GM12878 (cell line): ENCODE results near the gene GAPDHS. TPM values are rescaled to one million over a fixed set of nuclear protein-coding genes. Genes with fewer than 3 reads are reported as not detected.

Experiments
- ATAC-seq: fragments of 200-7000 bp; cut with Tn5 transposase; 3 replicates; pipeline ENCODE4 v1.9.1; 2020; ENCODE audit warnings: mild to moderate bottlenecking, moderate library complexity
- BruUV-seq: library from RNA; stranded (reverse); fragments of 400-500 nt; replicated peaks from 2 replicates; lab custom pipeline; 2021; lab: Mats Ljungman, UMichigan
- CTCF ChIA-PET: fragments of 300-600 bp; sonication (Branson Sonifier 250); formaldehyde crosslinking; extraction: SDS; loops from one replicate; lab custom pipeline; 2021; ENCODE audit warnings: inconsistent platforms; lab: Yijun Ruan, JAX
- POLR2A ChIA-PET: fragments of 350-600 bp; formaldehyde crosslinking; extraction: SDS; loops from one replicate; lab custom pipeline; 2021; ENCODE audit warnings: inconsistent platforms; lab: Charles Lee
- RAD21 ChIA-PET: fragments of 300-600 bp; sonication (Branson Sonifier 250); formaldehyde crosslinking; loops from one replicate; lab custom pipeline; 2023; ENCODE audit warnings: antibody characterized with exemption; ENCODE audit not compliant: unreplicated experiment; lab: Charles Lee
- SMC1A ChIA-PET: fragments of 300-600 bp; sonication (Branson Sonifier 250); formaldehyde crosslinking; loops from one replicate; lab custom pipeline; 2023; ENCODE audit not compliant: unreplicated experiment, uncharacterized antibody; lab: Charles Lee
- DNase-seq: peaks from one replicate; pipeline ENCODE4 v3.0.0-alpha.2; 2011; ENCODE audit warnings: low read depth, low spot score
- FAIRE-seq: peaks from 3 replicates; lab custom pipeline; 2011; peaks lifted over from hg19 to GRCh38; lab: Jason Lieb, UNC
- H2AFZ ChIP-seq: 2 replicates; pipeline ENCODE4 v1.6.0; 2011; ENCODE audit warnings: low read depth, low read length, control low read depth; ENCODE audit not compliant: control insufficient read depth
- H3K27ac ChIP-seq: 2 replicates; pipeline ENCODE4 v1.5.1; 2011; ENCODE audit warnings: control low read depth; ENCODE audit not compliant: control insufficient read depth, insufficient read depth
- H3K27me3 ChIP-seq, 2 experiments: replicated peaks in 1 of 2; 2 replicates each; pipeline versions ENCODE4 v1.6.0 to v1.6.1; 2011; ENCODE audit warnings: low read length in 1 of 2; ENCODE audit not compliant: control insufficient read depth in 2 of 2, insufficient read depth in 2 of 2
- H3K36me3 ChIP-seq, 2 experiments: 2 replicates each; pipeline ENCODE4 v1.5.1; 2011; ENCODE audit warnings: low read length in 1 of 2; ENCODE audit not compliant: control insufficient read depth in 2 of 2, insufficient read depth in 2 of 2
- H3K4me1 ChIP-seq: 2 replicates; pipeline ENCODE4 v1.6.1; 2011; ENCODE audit warnings: mild to moderate bottlenecking, low read length, moderate library complexity, mixed read lengths; ENCODE audit not compliant: control insufficient read depth, insufficient read depth
- H3K4me2 ChIP-seq: 2 replicates; pipeline ENCODE4 v1.6.0; 2011; ENCODE audit warnings: control low read depth; ENCODE audit not compliant: control insufficient read depth, insufficient read depth
- H3K4me3 ChIP-seq: fragments of 200-600 bp; sonication (generic); 2 replicates; pipeline ENCODE4 v1.5.1; 2016
- H3K79me2 ChIP-seq: 2 replicates; pipeline ENCODE4 v1.6.0; 2011; ENCODE audit warnings: low read length; ENCODE audit not compliant: control insufficient read depth, insufficient read depth
- H3K9ac ChIP-seq: 2 replicates; pipeline ENCODE4 v1.8.0; 2011; ENCODE audit warnings: low read length, control low read depth, mixed read lengths; ENCODE audit not compliant: control insufficient read depth, insufficient read depth
- H3K9me3 ChIP-seq: replicated peaks from 3 replicates; pipeline ENCODE4 v1.5.1; 2011; ENCODE audit warnings: mild to moderate bottlenecking, low read length; ENCODE audit not compliant: control insufficient read depth, insufficient read depth
- H4K20me1 ChIP-seq: 2 replicates; pipeline ENCODE4 v1.6.0; 2011; ENCODE audit not compliant: control insufficient read depth, insufficient read depth
- BCL11A ChIP-seq: IDR thresholded peaks from 2 replicates; pipeline ENCODE4 v1.6.1; 2011; ENCODE audit warnings: low read depth, low read length
- BHLHE40 ChIP-seq, 2 experiments: fragments of 450-650 bp in 1 of 2; IDR thresholded peaks; 2 replicates each; pipeline ENCODE4 v1.6.1; 2011 to 2017; ENCODE audit warnings: low read depth in 2 of 2, borderline replicate concordance in 1 of 2, improper control_type of control experiment in 1 of 2, low read length in 1 of 2, mild to moderate bottlenecking in 1 of 2
- CHD4 ChIP-seq: fragments of 200-600 bp; sonication (generic); IDR thresholded peaks from 2 replicates; pipeline ENCODE4 v1.6.1; 2016; ENCODE audit warnings: mild to moderate bottlenecking
- JUND ChIP-seq: IDR thresholded peaks from 2 replicates; pipeline ENCODE4 v1.6.1; 2012; ENCODE audit warnings: low read depth, mild to moderate bottlenecking, low read length, improper control_type of control experiment, moderate library complexity
- KAT2A ChIP-seq: conservative IDR thresholded peaks from 2 replicates; pipeline ENCODE4 v1.6.1; 2011; ENCODE audit warnings: low read depth, low read length; ENCODE audit not compliant: control insufficient read depth
- MEF2A ChIP-seq: IDR thresholded peaks from 2 replicates; pipeline ENCODE4 v1.6.1; 2011; ENCODE audit warnings: low read depth, mild to moderate bottlenecking, low read length, moderate library complexity; ENCODE audit not compliant: insufficient read depth
- NR2C2 ChIP-seq: IDR thresholded peaks from 2 replicates; pipeline ENCODE4 v1.6.1; 2011; ENCODE audit warnings: borderline replicate concordance, low read depth; ENCODE audit not compliant: control insufficient read depth, insufficient read length
- NR2F1 ChIP-seq: fragments of 450-650 bp; conservative IDR thresholded peaks from 2 replicates; pipeline ENCODE4 v1.6.1; 2017; ENCODE audit warnings: mild to moderate bottlenecking
- POLR2AphosphoS5 ChIP-seq: IDR thresholded peaks from 2 replicates; pipeline ENCODE4 v1.6.1; 2011; ENCODE audit warnings: mild to moderate bottlenecking, low read length, inconsistent platforms
- RBBP5 ChIP-seq: fragments of 200-600 bp; sonication (generic); conservative IDR thresholded peaks from 2 replicates; pipeline ENCODE4 v1.6.1; 2016
- RCOR1 ChIP-seq: conservative IDR thresholded peaks from 2 replicates; pipeline ENCODE4 v1.6.1; 2012; ENCODE audit warnings: low read depth, low read length, improper control_type of control experiment
- SMAD1 ChIP-seq: fragments of 450-650 bp; IDR thresholded peaks from 2 replicates; pipeline ENCODE4 v1.6.1; 2018; ENCODE audit warnings: mild to moderate bottlenecking, low read depth; ENCODE audit not compliant: partially characterized antibody
- SMC3 ChIP-seq: IDR thresholded peaks from 2 replicates; pipeline ENCODE4 v1.6.1; 2011; ENCODE audit warnings: low read length, improper control_type of control experiment, borderline replicate concordance
- STAT3 ChIP-seq: IDR thresholded peaks from 2 replicates; pipeline ENCODE4 v1.6.1; 2011; ENCODE audit warnings: low read depth, low read length, improper control_type of control experiment
- TAF1 ChIP-seq: IDR thresholded peaks from 2 replicates; pipeline ENCODE4 v1.6.1; 2011; ENCODE audit warnings: mild to moderate bottlenecking, low read depth, low read length, borderline replicate concordance
- ZNF217 ChIP-seq: fragments of 450-650 bp; IDR thresholded peaks from 2 replicates; pipeline ENCODE4 v1.6.1; 2017; ENCODE audit warnings: antibody characterized with exemption, mild to moderate bottlenecking
- ZZZ3 ChIP-seq: IDR thresholded peaks from 2 replicates; pipeline ENCODE4 v1.6.1; 2011; ENCODE audit warnings: low read depth; ENCODE audit not compliant: control insufficient read depth, insufficient read length
- WGBS: methylation state at CpG from one replicate; pipeline ENCODE4 v1.1.6; 2016; ENCODE audit warnings: low lambda C conversion rate; ENCODE audit not compliant: insufficient replicate concordance, insufficient coverage; ENCODE audit errors: missing lambda C conversion rate; 5-methylcytosine and 5-hydroxymethylcytosine counted together
- in situ Hi-C: fragments of 300-500 bp; cut with MboI; formaldehyde crosslinking; loops from 9 replicates; pipeline ENCODE4 v1.14.3; 2018; ENCODE audit warnings: mixed read lengths
- intact Hi-C: fragments of 100-400 bp; cut with micrococcal nuclease; formaldehyde crosslinking; loops from one replicate; pipeline ENCODE4 v1.14.2; 2022; ENCODE audit not compliant: unreplicated experiment
- polyA plus RNA-seq, 11 experiments: library from polyadenylated mRNA; depleted of rRNA in 4 of 11; unstranded in 6 of 11; stranded (reverse) in 5 of 11; fragments of >200 nt; fragmentation: Nextera tagmentation in 4 of 11; fragmentation: Illumina TruSeq in 1 of 11; extraction: Ambion mirVana in 4 of 11; extraction: Trizol in 1 of 11; gene quantifications; 1 replicate in 1 of 11; 2 replicates in 10 of 11; pipeline versions ENCODE4 v1.2.1 to v1.2.3, GENCODE V29; 2011 to 2016; ENCODE audit warnings: inconsistent platforms in 2 of 11, missing spikeins in 2 of 11, low read depth in 1 of 11
- total RNA-seq, 4 experiments: library from RNA; depleted of rRNA in 3 of 4; stranded (reverse); fragments of >200 nt in 3 of 4; fragmentation: Illumina TruSeq in 1 of 4; extraction: Trizol in 1 of 4; gene quantifications; 2 replicates each; pipeline versions ENCODE4 v1.2.1 to v1.2.3, GENCODE V29; 2013 to 2021
- TF ChIP-seq, protein P1 (sequence below): IDR thresholded peaks from 2 replicates; pipeline ENCODE4 v1.6.1; 2012; ENCODE audit warnings: mild to moderate bottlenecking, low read depth, low read length
- TF ChIP-seq, protein P2 (sequence below): IDR thresholded peaks from 2 replicates; pipeline ENCODE4 v1.6.1; 2012; ENCODE audit warnings: low read depth, low read length, improper control_type of control experiment

The GAPDHS gene
- total and polyA plus RNA-seq, 10 of the 15 experiments (the other 5 are each of a cell fraction or from before 2014, with no cell fraction given) = 0.08 TPM; not detected in 9

DNA sequence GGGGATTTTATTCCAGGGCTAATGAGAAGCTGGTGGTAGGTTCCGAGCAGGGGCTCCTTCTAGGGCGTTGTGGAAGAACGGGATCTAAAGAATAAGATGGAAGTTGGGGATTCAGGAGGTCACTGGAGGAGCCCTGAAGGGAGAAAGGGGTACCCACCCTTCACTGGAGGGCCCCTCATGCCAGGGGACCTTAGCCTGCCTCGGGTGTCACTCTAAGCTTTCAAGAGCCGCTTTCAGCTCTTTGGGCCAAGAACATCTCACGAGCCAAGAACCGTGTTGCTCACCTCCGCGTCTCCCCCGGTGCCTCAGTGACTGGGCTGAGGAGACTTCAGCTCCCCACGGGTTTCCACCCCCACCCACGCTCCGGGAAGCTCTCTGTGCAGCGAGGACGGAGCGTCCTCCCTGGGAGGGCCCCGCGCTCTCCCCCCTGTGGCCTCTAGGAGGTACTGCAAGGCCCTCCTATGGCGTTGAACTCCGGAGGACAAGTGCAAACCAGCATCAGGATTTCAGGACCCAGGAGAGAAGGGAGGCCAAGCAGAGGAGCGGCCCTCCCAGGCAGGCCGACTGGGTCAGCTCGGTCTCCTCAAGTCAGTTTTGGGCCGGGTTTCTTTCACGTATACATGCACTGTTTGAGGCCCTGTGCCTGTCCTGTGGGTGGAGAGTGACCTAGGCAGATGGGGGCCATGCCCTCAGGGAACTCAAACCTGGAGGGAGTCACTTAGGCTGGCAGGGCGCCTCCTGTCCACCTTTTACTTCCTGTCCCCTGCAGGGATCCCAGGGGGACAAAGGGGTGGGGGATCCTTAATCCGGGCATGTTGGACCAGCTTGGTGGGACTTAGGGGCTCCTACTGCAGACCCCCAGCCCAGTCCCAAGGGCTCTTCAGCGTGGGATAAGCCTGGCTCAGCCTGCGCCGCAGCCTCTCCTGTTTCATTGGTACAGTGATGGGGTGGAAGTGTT lies 37.9 kb upstream of the GAPDHS start (continued):
- TF ChIP-seq, protein P1, sequence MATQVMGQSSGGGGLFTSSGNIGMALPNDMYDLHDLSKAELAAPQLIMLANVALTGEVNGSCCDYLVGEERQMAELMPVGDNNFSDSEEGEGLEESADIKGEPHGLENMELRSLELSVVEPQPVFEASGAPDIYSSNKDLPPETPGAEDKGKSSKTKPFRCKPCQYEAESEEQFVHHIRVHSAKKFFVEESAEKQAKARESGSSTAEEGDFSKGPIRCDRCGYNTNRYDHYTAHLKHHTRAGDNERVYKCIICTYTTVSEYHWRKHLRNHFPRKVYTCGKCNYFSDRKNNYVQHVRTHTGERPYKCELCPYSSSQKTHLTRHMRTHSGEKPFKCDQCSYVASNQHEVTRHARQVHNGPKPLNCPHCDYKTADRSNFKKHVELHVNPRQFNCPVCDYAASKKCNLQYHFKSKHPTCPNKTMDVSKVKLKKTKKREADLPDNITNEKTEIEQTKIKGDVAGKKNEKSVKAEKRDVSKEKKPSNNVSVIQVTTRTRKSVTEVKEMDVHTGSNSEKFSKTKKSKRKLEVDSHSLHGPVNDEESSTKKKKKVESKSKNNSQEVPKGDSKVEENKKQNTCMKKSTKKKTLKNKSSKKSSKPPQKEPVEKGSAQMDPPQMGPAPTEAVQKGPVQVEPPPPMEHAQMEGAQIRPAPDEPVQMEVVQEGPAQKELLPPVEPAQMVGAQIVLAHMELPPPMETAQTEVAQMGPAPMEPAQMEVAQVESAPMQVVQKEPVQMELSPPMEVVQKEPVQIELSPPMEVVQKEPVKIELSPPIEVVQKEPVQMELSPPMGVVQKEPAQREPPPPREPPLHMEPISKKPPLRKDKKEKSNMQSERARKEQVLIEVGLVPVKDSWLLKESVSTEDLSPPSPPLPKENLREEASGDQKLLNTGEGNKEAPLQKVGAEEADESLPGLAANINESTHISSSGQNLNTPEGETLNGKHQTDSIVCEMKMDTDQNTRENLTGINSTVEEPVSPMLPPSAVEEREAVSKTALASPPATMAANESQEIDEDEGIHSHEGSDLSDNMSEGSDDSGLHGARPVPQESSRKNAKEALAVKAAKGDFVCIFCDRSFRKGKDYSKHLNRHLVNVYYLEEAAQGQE = no peak; the same call in 1 of the 2 replicates
- peak; percentile 92 for TF ChIP-seq SMC3
- TF ChIP-seq BHLHE40 (IDR thresholded peaks at IDR 0.05; ENCODE audit: borderline replicate concordance in 1 of 2, low read depth in 2 of 2, low read length in 1 of 2) = peak; percentile 19 to 39; a peak in 1 of 4 replicates

DNA sequence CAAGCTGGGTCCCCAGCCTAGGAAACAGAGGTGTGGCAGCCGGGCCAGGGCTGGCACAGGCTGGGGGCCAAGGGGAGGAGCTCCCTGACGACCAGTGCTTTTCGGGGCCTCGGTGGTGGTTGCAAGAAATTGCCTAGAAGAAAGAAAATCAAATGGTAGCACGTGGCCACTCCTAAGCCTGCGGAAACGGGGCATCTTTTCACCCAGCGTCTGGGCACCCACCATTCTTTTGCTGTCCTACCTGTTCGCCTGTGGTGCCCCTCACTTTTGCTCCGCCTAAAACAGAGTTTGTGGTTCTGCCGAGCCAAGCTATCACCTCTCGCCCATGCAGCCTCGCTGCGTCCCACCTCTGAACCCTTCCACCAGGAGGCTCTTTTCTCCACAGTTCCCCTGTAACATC lies 35.9 kb upstream of the GAPDHS start:
- Histone ChIP-seq H3K4me1 (peaks cover 13% of the 10 kb centered on the region), H4K20me1 (no peaks in the 10 kb centered on the region), H3K9ac (no peak overlapping the region), H3K27ac (no peak overlapping the region), H2AFZ (no peak overlapping the region), H3K79me2 (no peaks in the 10 kb centered on the region), H3K4me2 (no peak overlapping the region), H3K4me3 (no peak overlapping the region), H3K36me3 (no peaks in the 10 kb centered on the region), H3K9me3 (no peaks in the 10 kb centered on the region), H3K27me3 (no peaks in the 10 kb centered on the region)
- SMC1A ChIA-PET = interaction anchor here (0.7 to 4.2 kb wide), 6 partner anchors 9 to 144 kb away, joined by 3 to 44 read pairs (median 6); no protein-coding TSS in a partner anchor
- intact Hi-C loops = loop anchor here (10.0 kb wide), 1 partner anchor 233 kb away; the partner anchor contains the start of gene USF2
- no TSS peak for BruUV-seq
- RAD21 ChIA-PET = no interaction called here
- DNase-seq = no peak
- in situ Hi-C loops = no loop called here
- FAIRE-seq = no peak
- ATAC-seq = no peak
- CTCF ChIA-PET = interaction anchor here (1.0 to 7.2 kb wide), 5 partner anchors 11 to 216 kb away, joined by 3 to 111 read pairs (median 4); partner anchors contain the start of gene HAMP
- TF ChIP-seq NR2C2 (no peak), CHD4 (no peak), RBBP5 (no peak), ZZZ3 (no peak), POLR2AphosphoS5 (no peak), JUND (no peak), BCL11A (no peak), ZNF217 (no peak), KAT2A (no peak), TAF1 (no peak), RCOR1 (no peak), MEF2A (no peak), NR2F1 (no peak), SMAD1 (no peak), STAT3 (no peak)
- TF ChIP-seq, protein P2, sequence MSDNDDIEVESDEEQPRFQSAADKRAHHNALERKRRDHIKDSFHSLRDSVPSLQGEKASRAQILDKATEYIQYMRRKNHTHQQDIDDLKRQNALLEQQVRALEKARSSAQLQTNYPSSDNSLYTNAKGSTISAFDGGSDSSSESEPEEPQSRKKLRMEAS = no peak
- 35% methylated on average over 14 of the region's 14 CpGs for WGBS
- POLR2A ChIA-PET = interaction anchor here (0.7 kb wide), 1 partner anchor 81 kb away, joined by 3 read pairs; no protein-coding TSS in a partner anchor
